ENCODE results near the gene FANCE. TPM values are rescaled to one million over a fixed set of nuclear protein-coding genes. Genes with fewer than 3 reads are reported as not detected.

Gene FANCE
- total and polyA plus RNA-seq, 2 experiments from 2014 or later: 4.1 to 8.7 TPM

GRCh38 chr6:35510916-35511561 is 58.9 kb downstream of the FANCE start:
- no peaks in the 10 kb centered on the region for H3K36me3 ChIP-seq (replicated peaks; ENCODE audit: insufficient read depth, low read depth)
- H2AFZ ChIP-seq: no peak overlapping the region
- peak overlapping the region; percentile 46 for H3K4me2 ChIP-seq
- H3K9me2 ChIP-seq (replicated peaks; ENCODE audit: insufficient read depth): no peaks in the 10 kb centered on the region
- H3K4me1 ChIP-seq (ENCODE audit: insufficient read depth): no peaks in the 10 kb centered on the region
- no peak overlapping the region for H3K4me3 ChIP-seq
- H3K27ac ChIP-seq: no peak overlapping the region
- DNase-seq (ENCODE audit: low spot score): no peak
- no peaks in the 10 kb centered on the region for H3K9me3 ChIP-seq (ENCODE audit: low read depth)
- no peaks in the 10 kb centered on the region for H4K20me1 ChIP-seq (ENCODE audit: insufficient read depth, poor library complexity, severe bottlenecking)
- H3K79me2 ChIP-seq: no peaks in the 10 kb centered on the region
- TF ChIP-seq EZH2 (IDR thresholded peaks at IDR 0.05; ENCODE audit: borderline replicate concordance) (no peak), EZH2phosphoT487 (IDR thresholded peaks at IDR 0.05; ENCODE audit: low read depth, severe bottlenecking, unreplicated experiment) (no peak)
- TF ChIP-seq, protein P1, sequence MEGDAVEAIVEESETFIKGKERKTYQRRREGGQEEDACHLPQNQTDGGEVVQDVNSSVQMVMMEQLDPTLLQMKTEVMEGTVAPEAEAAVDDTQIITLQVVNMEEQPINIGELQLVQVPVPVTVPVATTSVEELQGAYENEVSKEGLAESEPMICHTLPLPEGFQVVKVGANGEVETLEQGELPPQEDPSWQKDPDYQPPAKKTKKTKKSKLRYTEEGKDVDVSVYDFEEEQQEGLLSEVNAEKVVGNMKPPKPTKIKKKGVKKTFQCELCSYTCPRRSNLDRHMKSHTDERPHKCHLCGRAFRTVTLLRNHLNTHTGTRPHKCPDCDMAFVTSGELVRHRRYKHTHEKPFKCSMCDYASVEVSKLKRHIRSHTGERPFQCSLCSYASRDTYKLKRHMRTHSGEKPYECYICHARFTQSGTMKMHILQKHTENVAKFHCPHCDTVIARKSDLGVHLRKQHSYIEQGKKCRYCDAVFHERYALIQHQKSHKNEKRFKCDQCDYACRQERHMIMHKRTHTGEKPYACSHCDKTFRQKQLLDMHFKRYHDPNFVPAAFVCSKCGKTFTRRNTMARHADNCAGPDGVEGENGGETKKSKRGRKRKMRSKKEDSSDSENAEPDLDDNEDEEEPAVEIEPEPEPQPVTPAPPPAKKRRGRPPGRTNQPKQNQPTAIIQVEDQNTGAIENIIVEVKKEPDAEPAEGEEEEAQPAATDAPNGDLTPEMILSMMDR (IDR thresholded peaks at IDR 0.05; ENCODE audit: poor library complexity): no peak
- 87% methylated on average over 7 of the region's 7 CpGs for WGBS (ENCODE audit: low lambda C conversion rate, missing lambda C conversion rate)
- no peaks in the 10 kb centered on the region for H3K27me3 ChIP-seq

- no peak overlapping the region for H3K27ac ChIP-seq
- no peaks in the 10 kb centered on the region for H4K20me1 ChIP-seq (ENCODE audit: insufficient read depth, poor library complexity, severe bottlenecking)
- peak overlapping the region; percentile 46 for H3K4me2 ChIP-seq
- H3K79me2 ChIP-seq: no peaks in the 10 kb centered on the region
- no peak overlapping the region for H3K4me3 ChIP-seq
- no peaks in the 10 kb centered on the region for H3K27me3 ChIP-seq
- no peaks in the 10 kb centered on the region for H3K9me3 ChIP-seq (ENCODE audit: low read depth)
- no peaks in the 10 kb centered on the region for H3K4me1 ChIP-seq (ENCODE audit: insufficient read depth)
- no peaks in the 10 kb centered on the region for H3K9me2 ChIP-seq (replicated peaks; ENCODE audit: insufficient read depth)
- 83% methylated on average over 23 of the region's 32 CpGs for WGBS (ENCODE audit: low lambda C conversion rate, missing lambda C conversion rate)
- H2AFZ ChIP-seq: no peak overlapping the region
- DNase-seq (ENCODE audit: low spot score): no peak
- TF ChIP-seq, protein P1 (IDR thresholded peaks at IDR 0.05; ENCODE audit: poor library complexity): no peak
- TF ChIP-seq EZH2 (IDR thresholded peaks at IDR 0.05; ENCODE audit: borderline replicate concordance): no peak
- TF ChIP-seq EZH2phosphoT487 (IDR thresholded peaks at IDR 0.05; ENCODE audit: low read depth, severe bottlenecking, unreplicated experiment): no peak
- H3K36me3 ChIP-seq (replicated peaks; ENCODE audit: insufficient read depth, low read depth): no peaks in the 10 kb centered on the region
Observed at GRCh38 chr6:35511562-35511941, 59.4 kb downstream of the FANCE start.

GRCh38 chr6:35512006-35512405 is 59.9 kb downstream of the FANCE start:
- H3K9me3 ChIP-seq (ENCODE audit: low read depth): no peaks in the 10 kb centered on the region
- H3K9me2 ChIP-seq (replicated peaks; ENCODE audit: insufficient read depth): no peaks in the 10 kb centered on the region
- peak overlapping the region; percentile 46 for H3K4me2 ChIP-seq
- WGBS (ENCODE audit: low lambda C conversion rate, missing lambda C conversion rate): 60% methylated on average over 6 of the region's 26 CpGs
- TF ChIP-seq EZH2phosphoT487 (IDR thresholded peaks at IDR 0.05; ENCODE audit: low read depth, severe bottlenecking, unreplicated experiment) (no peak), EZH2 (IDR thresholded peaks at IDR 0.05; ENCODE audit: borderline replicate concordance) (no peak)
- TF ChIP-seq, protein P1 (IDR thresholded peaks at IDR 0.05; ENCODE audit: poor library complexity): no peak
- H3K79me2 ChIP-seq: no peaks in the 10 kb centered on the region
- no peak overlapping the region for H3K27ac ChIP-seq
- no peaks in the 10 kb centered on the region for H4K20me1 ChIP-seq (ENCODE audit: insufficient read depth, poor library complexity, severe bottlenecking)
- H3K27me3 ChIP-seq: no peaks in the 10 kb centered on the region
- H3K4me3 ChIP-seq: no peak overlapping the region
- H3K36me3 ChIP-seq (replicated peaks; ENCODE audit: insufficient read depth, low read depth): no peaks in the 10 kb centered on the region
- DNase-seq (ENCODE audit: low spot score): no peak
- no peak overlapping the region for H2AFZ ChIP-seq
- no peaks in the 10 kb centered on the region for H3K4me1 ChIP-seq (ENCODE audit: insufficient read depth)

Measured in hepatocyte (in vitro differentiated cells).